Uterus (tissue), 4 donors: ENCODE data around the gene BRDT. TPM values are rescaled to one million over a fixed set of nuclear protein-coding genes. Genes with fewer than 3 reads are reported as not detected.

Source experiments
- DNase-seq, 2 donors: peaks; one replicate each; pipeline ENCODE4 v3.0.0-alpha.2; 2019 to 2020
- H3K27ac ChIP-seq, 2 donors: fragments of 200-600 bp; sonication (generic); 1 replicate in 1 of 2; 2 replicates in 1 of 2; pipeline ENCODE4 v1.5.1; 2016 to 2018
- H3K27me3 ChIP-seq, 2 donors: fragments of 200-600 bp; sonication (generic); one replicate each; pipeline ENCODE4 v1.5.1; 2018 to 2019; ENCODE audit warnings: control low read depth in 1 of 2
- H3K36me3 ChIP-seq, 2 donors: fragments of 200-600 bp; sonication (generic); one replicate each; pipeline ENCODE4 v1.5.1; 2019; ENCODE audit warnings: control low read depth in 1 of 2
- H3K4me1 ChIP-seq, 2 donors: fragments of 200-600 bp; sonication (generic); one replicate each; pipeline ENCODE4 v1.5.1; 2018 to 2019; ENCODE audit warnings: control low read depth in 1 of 2
- H3K4me3 ChIP-seq, 2 donors: fragments of 200-600 bp; sonication (generic); 1 replicate in 1 of 2; 2 replicates in 1 of 2; pipeline ENCODE4 v1.5.1; 2018 to 2019; ENCODE audit warnings: mild to moderate bottlenecking in 1 of 2
- H3K9me3 ChIP-seq, 2 donors: fragments of 200-600 bp; sonication (generic); one replicate each; pipeline ENCODE4 v1.5.1; 2019; ENCODE audit warnings: control low read depth in 1 of 2
- POLR2A ChIP-seq, 2 donors: fragments of 450-650 bp; IDR thresholded peaks; one replicate each; pipeline ENCODE4 v1.6.1; 2016; ENCODE audit warnings: antibody characterized with exemption in 2 of 2, mild to moderate bottlenecking in 1 of 2, moderate library complexity in 1 of 2
- intact Hi-C: fragments of 100-400 bp; cut with DNase I; formaldehyde crosslinking; loops from one replicate; pipeline ENCODE4 v1.15.1; 2023; ENCODE audit warnings: low total_unique reads
- total RNA-seq, 4 donors: library from RNA; depleted of rRNA in 3 of 4; stranded (reverse); fragments of >200 nt in 3 of 4; gene quantifications; one replicate each; pipeline versions ENCODE4 v1.1.0 to v1.2.4, GENCODE V29; 2014 to 2023
- TF ChIP-seq, protein P1 (sequence below), 4 experiments: fragments of 200-600 bp in 2 of 4; fragments of 450-650 bp in 2 of 4; sonication (generic) in 2 of 4; IDR thresholded peaks; one replicate each; pipeline ENCODE4 v1.5.1; 2016 to 2019; ENCODE audit warnings: antibody characterized with exemption in 4 of 4, mild to moderate bottlenecking in 2 of 4, moderate library complexity in 1 of 4
- donor health status: DM: yes; HTN: yes; CAD: no.

Gene BRDT
- total RNA-seq, 4 donors from 2014 or later: 0.14 TPM; not detected in 3

GRCh38 chr1:91916046-91916445 is 33.2 kb upstream of the BRDT start:
- no peak for DNase-seq
- Histone ChIP-seq H3K27me3 (no peaks in the 10 kb centered on the region), H3K27ac (no peak overlapping the region), H3K4me1 (no peaks in the 10 kb centered on the region), H3K9me3 (no peaks in the 10 kb centered on the region), H3K4me3 (no peak overlapping the region), H3K36me3 (no peaks in the 10 kb centered on the region)
- intact Hi-C loops: no loop called here
- TF ChIP-seq, protein P1, sequence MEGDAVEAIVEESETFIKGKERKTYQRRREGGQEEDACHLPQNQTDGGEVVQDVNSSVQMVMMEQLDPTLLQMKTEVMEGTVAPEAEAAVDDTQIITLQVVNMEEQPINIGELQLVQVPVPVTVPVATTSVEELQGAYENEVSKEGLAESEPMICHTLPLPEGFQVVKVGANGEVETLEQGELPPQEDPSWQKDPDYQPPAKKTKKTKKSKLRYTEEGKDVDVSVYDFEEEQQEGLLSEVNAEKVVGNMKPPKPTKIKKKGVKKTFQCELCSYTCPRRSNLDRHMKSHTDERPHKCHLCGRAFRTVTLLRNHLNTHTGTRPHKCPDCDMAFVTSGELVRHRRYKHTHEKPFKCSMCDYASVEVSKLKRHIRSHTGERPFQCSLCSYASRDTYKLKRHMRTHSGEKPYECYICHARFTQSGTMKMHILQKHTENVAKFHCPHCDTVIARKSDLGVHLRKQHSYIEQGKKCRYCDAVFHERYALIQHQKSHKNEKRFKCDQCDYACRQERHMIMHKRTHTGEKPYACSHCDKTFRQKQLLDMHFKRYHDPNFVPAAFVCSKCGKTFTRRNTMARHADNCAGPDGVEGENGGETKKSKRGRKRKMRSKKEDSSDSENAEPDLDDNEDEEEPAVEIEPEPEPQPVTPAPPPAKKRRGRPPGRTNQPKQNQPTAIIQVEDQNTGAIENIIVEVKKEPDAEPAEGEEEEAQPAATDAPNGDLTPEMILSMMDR (IDR thresholded peaks at IDR 0.05): no peak
- no peak for TF ChIP-seq POLR2A (IDR thresholded peaks at IDR 0.05)

- intact Hi-C loops: no loop called here
- TF ChIP-seq POLR2A (IDR thresholded peaks at IDR 0.05): no peak
- TF ChIP-seq, protein P1 (IDR thresholded peaks at IDR 0.05): no peak
- Histone ChIP-seq H3K4me1 (no peaks in the 10 kb centered on the region), H3K4me3 (no peak overlapping the region), H3K9me3 (no peaks in the 10 kb centered on the region), H3K27me3 (no peaks in the 10 kb centered on the region), H3K27ac (no peak overlapping the region), H3K36me3 (no peaks in the 10 kb centered on the region)
- DNase-seq: no peak
Measured at GRCh38 chr1:91916811-91917460, 32.3 kb upstream of the BRDT start.

DNA sequence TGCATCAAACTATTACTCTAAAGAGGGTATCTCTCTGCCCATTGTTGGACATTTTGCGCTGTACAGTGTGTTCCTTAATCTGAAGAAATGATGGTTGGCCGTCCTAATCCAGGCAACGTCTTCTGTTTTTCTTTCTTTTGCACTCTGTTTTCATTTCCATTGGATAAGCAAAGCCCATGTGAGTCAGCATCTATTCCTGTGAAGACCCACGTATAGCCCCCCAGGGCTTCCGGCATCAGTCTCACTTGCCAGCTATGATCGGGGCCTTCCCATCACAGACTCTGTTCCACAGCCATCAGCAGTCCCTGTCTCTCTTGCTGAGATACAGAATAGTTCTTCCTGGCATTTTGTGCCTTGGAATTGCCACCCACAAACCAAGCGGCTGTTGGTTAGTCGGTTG is 29.2 kb upstream of the BRDT start:
- no peaks in the 10 kb centered on the region for H3K9me3 ChIP-seq
- intact Hi-C loops: no loop called here
- H3K36me3 ChIP-seq: no peaks in the 10 kb centered on the region

DNA sequence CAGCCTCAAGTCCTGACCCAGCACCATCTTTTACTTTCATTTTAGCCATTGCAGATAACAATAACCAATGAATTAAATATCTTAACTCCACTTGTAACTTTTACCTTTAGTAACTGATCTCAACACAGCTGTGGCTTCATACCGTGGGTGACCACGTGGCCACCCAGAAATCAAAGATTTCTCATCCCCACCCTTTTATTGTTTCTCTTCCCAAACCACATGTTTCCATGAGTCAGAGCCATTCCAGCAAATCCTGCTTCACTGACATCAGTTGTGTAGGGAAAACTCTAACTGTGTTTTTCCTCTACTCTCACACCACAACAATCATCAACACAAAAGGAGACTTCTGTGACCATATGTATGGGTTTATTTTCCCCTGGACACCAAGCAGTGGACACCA is 25.1 kb upstream of the BRDT start:
- no peak overlapping the region for H3K27ac ChIP-seq
- intact Hi-C loops: no loop called here

More for the DNA sequence above, 29.2 kb upstream of the BRDT start:
- DNase-seq: no peak
- H3K27me3 ChIP-seq: no peaks in the 10 kb centered on the region
- TF ChIP-seq, protein P1 (IDR thresholded peaks at IDR 0.05): no peak
- H3K27ac ChIP-seq: no peak overlapping the region
- H3K4me3 ChIP-seq: no peak overlapping the region
- H3K4me1 ChIP-seq: no peaks in the 10 kb centered on the region

More for the DNA sequence above, 25.1 kb upstream of the BRDT start:
- no peaks in the 10 kb centered on the region for H3K27me3 ChIP-seq
- H3K9me3 ChIP-seq: no peaks in the 10 kb centered on the region
- no peaks in the 10 kb centered on the region for H3K4me1 ChIP-seq
- no peak for DNase-seq
- no peak overlapping the region for H3K4me3 ChIP-seq
- H3K36me3 ChIP-seq: no peaks in the 10 kb centered on the region
- TF ChIP-seq, protein P1 (IDR thresholded peaks at IDR 0.05): no peak
- no peak for TF ChIP-seq POLR2A (IDR thresholded peaks at IDR 0.05)
